Esophagus muscularis mucosa (tissue), 4 donors: ENCODE measurements around the gene SULF2.

Experiments
- EP300 ChIP-seq: sonication (generic); formaldehyde crosslinking; IDR thresholded peaks from one replicate; pipeline ENCODE4 v1.6.1; 2017; ENCODE audit warnings: antibody characterized with exemption
- POLR2A ChIP-seq: fragments of 450-650 bp; IDR thresholded peaks from one replicate; pipeline ENCODE4 v1.6.1; 2017; ENCODE audit warnings: antibody characterized with exemption, moderate library complexity, mild to moderate bottlenecking, low read depth
- POLR2AphosphoS5 ChIP-seq, 2 donors: sonication (generic); formaldehyde crosslinking; IDR thresholded peaks; one replicate each; pipeline ENCODE4 v1.6.1; 2017; ENCODE audit warnings: antibody characterized with exemption in 2 of 2
- TF ChIP-seq, protein P1 (sequence below), 3 experiments: fragments of 200-600 bp in 2 of 3; fragments of 450-650 bp in 1 of 3; sonication (generic) in 2 of 3; IDR thresholded peaks; one replicate each; pipeline ENCODE4 v1.5.1; 2017 to 2019; ENCODE audit warnings: antibody characterized with exemption in 3 of 3, mild to moderate bottlenecking in 2 of 3, moderate library complexity in 1 of 3

DNA sequence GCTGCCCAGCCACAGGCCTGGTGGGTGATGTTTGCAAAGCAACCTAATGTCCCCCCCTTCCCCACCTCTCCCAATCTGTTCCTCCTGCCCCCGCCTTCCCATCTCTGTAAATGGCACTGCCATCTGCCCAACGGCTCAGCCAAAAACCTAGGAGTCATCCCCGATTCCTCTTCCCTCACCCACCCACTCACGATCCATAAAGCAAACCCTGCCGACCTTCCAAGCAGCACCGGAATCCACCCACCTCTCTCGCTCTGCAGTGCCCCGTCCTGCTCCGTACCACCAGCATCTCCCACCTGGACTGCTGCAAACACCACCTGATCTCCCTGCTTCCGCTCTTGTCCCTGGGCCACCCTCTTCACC, 37.6 kb downstream of the SULF2 start:
- TF ChIP-seq, protein P1, sequence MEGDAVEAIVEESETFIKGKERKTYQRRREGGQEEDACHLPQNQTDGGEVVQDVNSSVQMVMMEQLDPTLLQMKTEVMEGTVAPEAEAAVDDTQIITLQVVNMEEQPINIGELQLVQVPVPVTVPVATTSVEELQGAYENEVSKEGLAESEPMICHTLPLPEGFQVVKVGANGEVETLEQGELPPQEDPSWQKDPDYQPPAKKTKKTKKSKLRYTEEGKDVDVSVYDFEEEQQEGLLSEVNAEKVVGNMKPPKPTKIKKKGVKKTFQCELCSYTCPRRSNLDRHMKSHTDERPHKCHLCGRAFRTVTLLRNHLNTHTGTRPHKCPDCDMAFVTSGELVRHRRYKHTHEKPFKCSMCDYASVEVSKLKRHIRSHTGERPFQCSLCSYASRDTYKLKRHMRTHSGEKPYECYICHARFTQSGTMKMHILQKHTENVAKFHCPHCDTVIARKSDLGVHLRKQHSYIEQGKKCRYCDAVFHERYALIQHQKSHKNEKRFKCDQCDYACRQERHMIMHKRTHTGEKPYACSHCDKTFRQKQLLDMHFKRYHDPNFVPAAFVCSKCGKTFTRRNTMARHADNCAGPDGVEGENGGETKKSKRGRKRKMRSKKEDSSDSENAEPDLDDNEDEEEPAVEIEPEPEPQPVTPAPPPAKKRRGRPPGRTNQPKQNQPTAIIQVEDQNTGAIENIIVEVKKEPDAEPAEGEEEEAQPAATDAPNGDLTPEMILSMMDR (IDR thresholded peaks at IDR 0.05) = no peak
- TF ChIP-seq EP300 (no peak), POLR2A (no peak), POLR2AphosphoS5 (IDR thresholded peaks at IDR 0.05) (no peak)
